ENCODE measurements around the gene ARL3. TPM values are rescaled to one million over a fixed set of nuclear protein-coding genes. Genes with fewer than 3 reads are reported as not detected.

Gene ARL3
- total and polyA plus RNA-seq, 8 donors: 10.3 to 23.2 (median 21.8) TPM

GRCh38 chr10:102715880-102716279 is 1.7 kb upstream of the ARL3 start:
- intact Hi-C loops (cut with DNase I): no loop called here
- no peak for DNase-seq

GRCh38 chr10:102714621-102715455 is 641 bp upstream of the ARL3 start, which contains the start of gene SFXN2:
Gene SFXN2, plus strand, starts transcription at chr10:102714636. Its CDS starts 12,001 bp downstream, at chr10:102726637.
- no peaks in the 10 kb centered on the region for H3K27me3 ChIP-seq
- peak within 1 kb of the TSS; percentile 97 for H3K4me3 ChIP-seq
- peaks cover 0 to 34% of the 10 kb centered on the region in 2 donors for H3K4me1 ChIP-seq
- no peaks in the 10 kb centered on the region for H3K9me3 ChIP-seq
- DNase-seq: no peak
- TF ChIP-seq CTCF (IDR thresholded peaks at IDR 0.05): no peak
- H3K27ac ChIP-seq: peak within 1 kb of the TSS; percentile 88 to 94
- ATAC-seq: peak; percentile 33
- intact Hi-C loops (cut with DNase I): no loop called here
- no peaks in the 10 kb centered on the region for H3K36me3 ChIP-seq

More at GRCh38 chr10:102715880-102716279, 1.7 kb upstream of the ARL3 start:
- H3K4me1 ChIP-seq: peaks cover 0 to 34% of the 10 kb centered on the region in 2 donors
- no peaks in the 10 kb centered on the region for H3K36me3 ChIP-seq
- no peak overlapping the region for H3K27ac ChIP-seq
- TF ChIP-seq CTCF (IDR thresholded peaks at IDR 0.05): no peak
- H3K4me3 ChIP-seq: no peak overlapping the region
- H3K9me3 ChIP-seq: no peaks in the 10 kb centered on the region
- H3K27me3 ChIP-seq: no peaks in the 10 kb centered on the region
- no peak for ATAC-seq

- peak overlapping the region; percentile 88 to 94 for H3K27ac ChIP-seq
- peaks cover 0 to 34% of the 10 kb centered on the region in 2 donors for H3K4me1 ChIP-seq
- TF ChIP-seq CTCF (IDR thresholded peaks at IDR 0.05): peak in 1 of 2 donors; percentile 32
- intact Hi-C loops (cut with DNase I): no loop called here
- peak overlapping the region; percentile 97 for H3K4me3 ChIP-seq
- ATAC-seq: peak; percentile 61
- no peaks in the 10 kb centered on the region for H3K9me3 ChIP-seq
- H3K27me3 ChIP-seq: no peaks in the 10 kb centered on the region
- no peak for DNase-seq
- no peaks in the 10 kb centered on the region for H3K36me3 ChIP-seq
Measured at GRCh38 chr10:102713539-102713813, 721 bp downstream of the ARL3 start.

- intact Hi-C loops (cut with DNase I): no loop called here
- peak overlapping the region; percentile 97 for H3K4me3 ChIP-seq
- H3K27me3 ChIP-seq: no peaks in the 10 kb centered on the region
- peaks cover 0 to 29% of the 10 kb centered on the region in 2 donors for H3K4me1 ChIP-seq
- TF ChIP-seq CTCF (IDR thresholded peaks at IDR 0.05): no peak
- H3K27ac ChIP-seq: peak overlapping the region; percentile 88 to 94
- no peaks in the 10 kb centered on the region for H3K36me3 ChIP-seq
- DNase-seq (no peak), ATAC-seq (no peak)
- no peaks in the 10 kb centered on the region for H3K9me3 ChIP-seq
Measured at GRCh38 chr10:102712843-102713538, 1.2 kb downstream of the ARL3 start.

- Histone ChIP-seq H3K27me3 (no peaks in the 10 kb centered on the region), H3K4me3 (no peak overlapping the region), H3K4me1 (peaks cover 0 to 28% of the 10 kb centered on the region in 2 donors), H3K9me3 (no peaks in the 10 kb centered on the region), H3K36me3 (no peaks in the 10 kb centered on the region), H3K27ac (no peak overlapping the region)
- TF ChIP-seq CTCF (IDR thresholded peaks at IDR 0.05): no peak
- ATAC-seq (no peak), DNase-seq (no peak)
- intact Hi-C loops (cut with DNase I): no loop called here
Measured at GRCh38 chr10:102712089-102712488, 2.1 kb downstream of the ARL3 start.

Data from left lung (tissue), 10 donors.